GM12892 (cell line): Measurements from ENCODE around the gene PSMB10.

ENCODE experiments used
- POLR2A ChIP-seq: IDR thresholded peaks from 2 replicates; pipeline ENCODE4 v1.6.1; 2011; ENCODE audit warnings: low read depth, low read length, control low read depth
- POLR2AphosphoS5 ChIP-seq: IDR thresholded peaks from 2 replicates; pipeline ENCODE4 v1.6.1; 2011; ENCODE audit warnings: low read depth, low read length, control low read depth

DNA sequence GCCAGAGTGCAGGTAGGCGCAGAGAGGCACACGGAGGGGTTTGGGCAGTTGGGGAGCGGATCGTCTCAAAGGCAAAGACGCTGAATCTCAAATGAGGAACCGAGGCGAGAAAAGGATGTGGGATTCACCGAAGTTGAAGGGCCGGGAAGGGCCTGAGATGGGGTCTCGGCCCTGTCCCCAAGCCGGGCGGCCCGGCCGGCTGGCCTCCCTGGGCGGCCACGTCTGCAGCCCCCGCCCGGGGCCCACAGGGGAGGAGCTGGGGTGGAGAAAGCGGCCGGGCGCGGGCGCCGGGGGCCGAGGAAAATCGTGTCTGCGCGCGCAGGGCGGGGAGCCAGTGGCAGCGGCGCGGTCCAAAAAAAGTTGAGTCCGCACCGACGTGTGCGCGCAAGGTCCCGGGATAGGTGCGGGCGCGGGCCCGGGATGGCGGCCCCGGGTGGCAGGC, 31.3 kb upstream of the PSMB10 start:
- TF ChIP-seq POLR2AphosphoS5 (no peak), POLR2A (no peak)
